GM21526 (cell line): Measurements from ENCODE around the gene PTGDS.

Experiments used
- ATAC-seq: cut with Tn5 transposase; IDR thresholded peaks from one replicate; pipeline ENCODE4 v1.9.1; 2021; ENCODE audit warnings: moderate library complexity; ENCODE audit not compliant: unreplicated experiment, low FRiP score

The PTGDS gene

GRCh38 chr9:136957461-136957860 lies 19.8 kb upstream of the PTGDS start:
- no peak for ATAC-seq

GRCh38 chr9:136957901-136958300 lies 19.4 kb upstream of the PTGDS start:
- no peak for ATAC-seq

- ATAC-seq = no peak
These were observed 18.8 kb upstream of the PTGDS start for GRCh38 chr9:136958473-136958872.

GRCh38 chr9:136958898-136959850 lies 18.1 kb upstream of the PTGDS start:
- no peak for ATAC-seq

- no peak for ATAC-seq
These were observed 16.9 kb upstream of the PTGDS start for GRCh38 chr9:136960212-136960937.

- no peak for ATAC-seq
These were observed 16.4 kb upstream of the PTGDS start for GRCh38 chr9:136960938-136961275.

- ATAC-seq = no peak
These were observed 15.8 kb upstream of the PTGDS start for GRCh38 chr9:136961279-136962065.

GRCh38 chr9:136962163-136962562 lies 15.1 kb upstream of the PTGDS start:
- no peak for ATAC-seq

- ATAC-seq = no peak
These were observed 14.5 kb upstream of the PTGDS start for GRCh38 chr9:136962701-136963248.

- ATAC-seq = no peak
These were observed 14.0 kb upstream of the PTGDS start for GRCh38 chr9:136963341-136963740.

- no peak for ATAC-seq
These were observed 13.6 kb upstream of the PTGDS start for GRCh38 chr9:136963751-136964150.

- no peak for ATAC-seq
These were observed 13.1 kb upstream of the PTGDS start for GRCh38 chr9:136964171-136964689.

- ATAC-seq = no peak
These were observed 12.4 kb upstream of the PTGDS start for GRCh38 chr9:136964833-136965422.

- no peak for ATAC-seq
These were observed 11.4 kb upstream of the PTGDS start for GRCh38 chr9:136965771-136966484.

GRCh38 chr9:136968333-136969127 lies 8.8 kb upstream of the PTGDS start:
- ATAC-seq = no peak

GRCh38 chr9:136969150-136969549 lies 8.2 kb upstream of the PTGDS start:
- no peak for ATAC-seq

- no peak for ATAC-seq
These were observed 7.5 kb upstream of the PTGDS start for GRCh38 chr9:136969774-136970173.

- ATAC-seq = no peak
These were observed 6.9 kb upstream of the PTGDS start for GRCh38 chr9:136970361-136970760.

- no peak for ATAC-seq
These were observed 5.6 kb upstream of the PTGDS start for GRCh38 chr9:136971746-136972145.
